Measurements from ENCODE around the gene GPR152. TPM values are rescaled to one million over a fixed set of nuclear protein-coding genes. Genes with fewer than 3 reads are reported as not detected.

The GPR152 gene
- total and polyA plus RNA-seq, 2 of the 8 experiments (the other 6 are each of a cell fraction or from before 2014, with no cell fraction given) = not detected

- Histone ChIP-seq H3K9ac (replicated peaks in 1 of 4; ENCODE audit: extremely low read depth in 1 of 4, low read depth in 3 of 4, low read length in 3 of 4) (peak within 1 kb of the TSS; percentile 72 to 86 (median 77)), H4K8ac (ENCODE audit: extremely low read depth, insufficient read depth, low read length) (peak within 1 kb of the TSS; percentile 89; the same call in 1 of the 2 replicates), H3K36me3 (ENCODE audit: control insufficient read depth in 2 of 4, insufficient read depth in 4 of 4, low read length in 3 of 4) (peaks cover 0 to 9% (median 4%) of the 10 kb centered on the region in 4 experiments; a peak in 5 of 8 replicates), H4K5ac (ENCODE audit: insufficient read length, low read depth, low read length) (peak within 1 kb of the TSS; percentile 84), H3K79me1 (ENCODE audit: low read depth, low read length) (peaks cover 5% of the 10 kb centered on the region), H2BK5ac (ENCODE audit: low read depth, low read length) (peak within 1 kb of the TSS; percentile 77), H3K27ac (ENCODE audit: low read depth, low read length) (peak within 1 kb of the TSS; percentile 33), H2BK20ac (ENCODE audit: low read length) (no peak within 1 kb of the TSS), H3K4ac (replicated peaks; ENCODE audit: insufficient read length, low read depth, low read length) (peak within 1 kb of the TSS; percentile 98), H2AFZ (ENCODE audit: low read length) (peak within 1 kb of the TSS; percentile 37; the same call in 1 of the 2 replicates), H4K20me1 (replicated peaks in 1 of 2; ENCODE audit: control insufficient read depth in 1 of 2, insufficient read depth in 2 of 2, low read length in 2 of 2) (no peaks in the 10 kb centered on the region), H3K4me2 (ENCODE audit: insufficient read depth in 1 of 2, low read depth in 2 of 2, low read length in 2 of 2) (peak within 1 kb of the TSS; percentile 60 to 96), H3K18ac (ENCODE audit: extremely low read depth, low read length) (peak within 1 kb of the TSS; percentile 24; the same call in 1 of the 2 replicates), H3K9me3 (ENCODE audit: insufficient read depth in 2 of 2, low read depth in 1 of 2, low read length in 1 of 2) (no peaks in the 10 kb centered on the region), H2BK120ac (replicated peaks; ENCODE audit: low read depth, low read length) (no peak within 1 kb of the TSS), H3K79me2 (ENCODE audit: control insufficient read depth in 1 of 2, insufficient read depth in 2 of 2, low read length in 2 of 2) (peaks cover 0 to 9% of the 10 kb centered on the region in 2 experiments; a peak in 2 of 4 replicates), H3K23me2 (ENCODE audit: low read depth, low read length) (peaks cover 10% of the 10 kb centered on the region), H3K27me3 (replicated peaks in 1 of 4; ENCODE audit: control insufficient read depth in 3 of 4, extremely low read depth in 1 of 4, insufficient read depth in 3 of 4, low read length in 3 of 4) (no peaks in the 10 kb centered on the region), H3K56ac (replicated peaks; ENCODE audit: insufficient read length, low read depth, low read length) (peak within 1 kb of the TSS; percentile 26), H3K14ac (ENCODE audit: insufficient read length) (no peak within 1 kb of the TSS), H2BK15ac (ENCODE audit: low read length) (peak within 1 kb of the TSS; percentile 72; the same call in 1 of the 2 replicates), H2AK5ac (ENCODE audit: low read depth, low read length) (peak within 1 kb of the TSS; percentile 11; the same call in 1 of the 2 replicates), H3K23ac (ENCODE audit: insufficient read length) (no peak within 1 kb of the TSS), H3K4me3 (ENCODE audit: extremely low read depth in 1 of 4, insufficient read depth in 2 of 4, low read depth in 3 of 4, low read length in 4 of 4) (peak within 1 kb of the TSS; percentile 66 to 98 (median 90)), H2BK12ac (ENCODE audit: low read depth, low read length) (no peak within 1 kb of the TSS), H3K4me1 (replicated peaks in 1 of 4; ENCODE audit: control insufficient read depth in 3 of 4, insufficient read depth in 4 of 4, low read length in 3 of 4) (peaks cover 0 to 12% (median 4%) of the 10 kb centered on the region in 4 experiments; a peak in 6 of 7 replicates), H4K91ac (replicated peaks; ENCODE audit: insufficient read length, low read length) (peak within 1 kb of the TSS; percentile 73)
- 4% methylated on average over 63 of the region's 68 CpGs; no CpG with 5 or more reads in 1 of the 2 experiments for WGBS, 2 experiments (ENCODE audit: extremely low coverage in 1 of 2, insufficient coverage in 1 of 2, insufficient read length in 1 of 2, insufficient replicate concordance in 2 of 2, low coverage in 1 of 2, low lambda C conversion rate in 2 of 2, missing lambda C conversion rate in 1 of 2)
- ChIA-PET POLR2A (ENCODE audit: partially characterized antibody) (interaction anchor here (0.8 to 3.9 kb wide), 14 partner anchors 9 to 42 kb away, joined by 3 to 37 read pairs (median 4); partner anchors contain the start of genes CABP4, GPR152, PPP1CA and PTPRCAP), CTCF (ENCODE audit: partially characterized antibody) (interaction anchor here (1.8 kb wide), 1 partner anchor 27 kb away, joined by 5 read pairs; the partner anchor contains the start of gene PPP1CA)
- FAIRE-seq (peak; percentile 83), DNase-seq (ENCODE audit: low read depth in 1 of 2, low spot score in 2 of 2) (peak; percentile 91 to 100)
- TF ChIP-seq MAFK (IDR thresholded peaks at IDR 0.05; ENCODE audit: low read depth, low read length) (no peak), TAF1 (IDR thresholded peaks at IDR 0.05; ENCODE audit: low read depth, low read length) (peak; percentile 74; the same call in 1 of the 2 replicates), CHD1 (IDR thresholded peaks at IDR 0.05; ENCODE audit: low read depth, low read length) (no peak), BCL11A (IDR thresholded peaks at IDR 0.05; ENCODE audit: low read depth in 2 of 2, low read length in 2 of 2) (no peak), TAF7 (optimal IDR thresholded peaks at IDR 0.05; ENCODE audit: borderline replicate concordance, low read depth, low read length) (peak; percentile 25), JUN (IDR thresholded peaks at IDR 0.05; ENCODE audit: low read depth, low read length) (no peak), CTBP2 (IDR thresholded peaks at IDR 0.05; ENCODE audit: borderline replicate concordance, insufficient read depth, insufficient read length, low read length) (no peak), MAX (IDR thresholded peaks at IDR 0.05) (peak; percentile 57), SRF (IDR thresholded peaks at IDR 0.05; ENCODE audit: low read depth, low read length) (peak; percentile 90), KDM4A (IDR thresholded peaks at IDR 0.05; ENCODE audit: low read depth, low read length, severe bottlenecking) (peak; percentile 100)
These were observed 24.2 kb downstream of the GPR152 start, which contains the start of gene RPS6KB2 for GRCh38 chr11:67428052-67429001. RPS6KB2 (plus strand) TSS chr11:67428494; CDS start chr11:67428546, 52 bp downstream.

Measured in H1 (cell line).